ENCODE data around the gene ALG2. TPM values are rescaled to one million over a fixed set of nuclear protein-coding genes. Genes with fewer than 3 reads are reported as not detected.

Gene ALG2
- total and polyA plus RNA-seq, 2 of the 13 experiments (the other 11 are each of a cell fraction or from before 2014, with no cell fraction given): 46.2 to 49.0 TPM

DNA sequence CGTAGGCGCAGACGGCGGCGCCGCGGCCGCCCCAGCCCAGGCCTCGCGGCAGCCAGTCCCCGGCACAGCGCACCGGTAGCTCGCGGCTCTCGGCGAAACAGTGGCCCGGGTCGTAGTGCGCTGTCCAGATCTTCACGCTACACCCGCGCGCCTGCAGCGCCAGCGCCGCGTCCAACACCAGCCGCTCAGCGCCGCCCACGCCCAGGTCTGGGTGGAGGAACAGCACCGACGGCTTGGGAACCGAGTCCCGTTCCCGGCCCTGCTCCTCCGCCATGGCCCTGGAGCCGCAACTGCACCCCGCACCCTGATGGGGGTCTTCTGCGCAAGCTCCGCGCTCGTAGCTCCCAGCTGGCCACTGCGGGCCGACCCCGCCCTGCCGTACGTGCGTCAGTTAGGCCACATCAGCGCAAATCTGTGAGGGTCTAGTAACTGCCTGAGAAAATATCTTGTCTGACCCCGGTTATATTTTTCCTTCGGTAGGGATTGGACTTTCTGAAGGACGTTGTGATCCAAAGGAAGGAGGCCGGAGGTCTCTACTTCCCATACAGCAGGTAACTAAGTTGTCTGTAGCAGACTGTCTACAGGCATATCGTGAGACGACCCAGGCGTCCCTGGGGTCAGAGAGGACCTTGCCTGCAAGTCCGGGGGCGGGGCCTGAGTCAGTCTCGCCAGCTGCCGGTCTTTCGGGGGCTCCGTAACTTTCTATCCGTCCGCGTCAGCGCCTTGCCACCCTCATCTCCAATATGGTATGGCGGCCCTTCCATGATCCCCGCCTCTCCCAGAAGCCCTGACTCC, at the start of gene ALG2, which contains the start of gene SEC61B (continued):
- TF ChIP-seq, protein P1, sequence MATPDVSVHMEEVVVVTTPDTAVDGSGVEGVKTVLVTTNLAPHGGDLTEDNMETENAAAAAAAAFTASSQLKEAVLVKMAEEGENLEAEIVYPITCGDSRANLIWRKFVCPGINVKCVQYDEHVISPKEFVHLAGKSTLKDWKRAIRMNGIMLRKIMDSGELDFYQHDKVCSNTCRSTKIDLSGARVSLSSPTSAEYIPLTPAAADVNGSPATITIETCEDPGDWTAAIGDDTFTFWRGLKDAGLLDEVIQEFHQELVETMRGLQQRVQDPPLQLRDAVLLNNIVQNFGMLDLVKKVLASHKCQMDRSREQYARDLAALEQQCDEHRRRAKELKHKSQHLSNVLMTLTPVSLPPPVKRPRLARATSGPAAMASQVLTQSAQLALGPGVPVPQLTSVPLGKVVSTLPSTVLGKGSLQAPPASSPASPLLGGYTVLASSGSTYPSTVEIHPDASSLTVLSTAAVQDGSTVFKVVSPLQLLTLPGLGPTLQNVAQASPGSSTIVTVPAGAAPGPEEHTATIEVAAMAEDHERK (CRISPR knock-in tag; IDR thresholded peaks at IDR 0.05; ENCODE audit: low read depth): peak; percentile 94
- TF ChIP-seq, protein P2, sequence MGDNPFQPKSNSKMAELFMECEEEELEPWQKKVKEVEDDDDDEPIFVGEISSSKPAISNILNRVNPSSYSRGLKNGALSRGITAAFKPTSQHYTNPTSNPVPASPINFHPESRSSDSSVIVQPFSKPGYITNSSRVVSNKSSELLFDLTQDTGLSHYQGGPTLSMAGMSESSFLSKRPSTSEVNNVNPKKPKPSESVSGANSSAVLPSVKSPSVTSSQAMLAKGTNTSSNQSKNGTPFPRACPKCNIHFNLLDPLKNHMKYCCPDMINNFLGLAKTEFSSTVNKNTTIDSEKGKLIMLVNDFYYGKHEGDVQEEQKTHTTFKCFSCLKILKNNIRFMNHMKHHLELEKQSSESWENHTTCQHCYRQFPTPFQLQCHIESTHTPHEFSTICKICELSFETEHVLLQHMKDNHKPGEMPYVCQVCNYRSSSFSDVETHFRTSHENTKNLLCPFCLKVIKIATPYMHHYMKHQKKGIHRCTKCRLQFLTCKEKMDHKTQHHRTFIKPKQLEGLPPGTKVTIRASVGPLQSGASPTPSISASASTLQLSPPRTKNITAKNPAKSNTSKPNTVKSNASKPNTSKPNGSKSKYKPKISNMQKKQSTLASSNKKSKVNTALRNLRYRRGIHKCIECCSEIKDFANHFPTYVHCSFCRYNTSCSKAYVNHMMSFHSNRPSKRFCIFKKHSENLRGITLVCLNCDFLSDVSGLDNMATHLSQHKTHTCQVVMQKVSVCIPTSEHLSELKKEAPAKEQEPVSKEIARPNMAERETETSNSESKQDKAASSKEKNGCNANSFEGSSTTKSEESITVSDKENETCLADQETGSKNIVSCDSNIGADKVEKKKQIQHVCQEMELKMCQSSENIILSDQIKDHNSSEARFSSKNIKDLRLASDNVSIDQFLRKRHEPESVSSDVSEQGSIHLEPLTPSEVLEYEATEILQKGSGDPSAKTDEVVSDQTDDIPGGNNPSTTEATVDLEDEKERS (CRISPR knock-in tag; IDR thresholded peaks at IDR 0.05): peak; percentile 10
- TF ChIP-seq NAIF1 (CRISPR knock-in tag; IDR thresholded peaks at IDR 0.05; ENCODE audit: borderline replicate concordance) (peak; percentile 62; the same call in 1 of the 2 replicates), HNF4G (IDR thresholded peaks at IDR 0.05; ENCODE audit: borderline replicate concordance, low read depth, low read length) (0 out of 2 replicates have a peak, but pooled peaks have one; percentile 5), HNF4G (CRISPR knock-in tag; IDR thresholded peaks at IDR 0.05; ENCODE audit: borderline replicate concordance, low read depth) (0 out of 2 replicates have a peak, but pooled peaks have one; percentile 18), ZNF121 (CRISPR knock-in tag; IDR thresholded peaks at IDR 0.05) (0 out of 2 replicates have a peak, but pooled peaks have one; percentile 47), MTA1 (CRISPR knock-in tag; IDR thresholded peaks at IDR 0.05; ENCODE audit: borderline replicate concordance) (0 out of 2 replicates have a peak, but pooled peaks have one; percentile 52), YEATS2 (CRISPR knock-in tag; IDR thresholded peaks at IDR 0.05; ENCODE audit: borderline replicate concordance) (peak; percentile 89), ZNF550 (CRISPR knock-in tag; IDR thresholded peaks at IDR 0.05; ENCODE audit: borderline replicate concordance) (no peak), BRD4 (CRISPR knock-in tag; IDR thresholded peaks at IDR 0.05) (peak; percentile 81)
- TF ChIP-seq, protein P3, sequence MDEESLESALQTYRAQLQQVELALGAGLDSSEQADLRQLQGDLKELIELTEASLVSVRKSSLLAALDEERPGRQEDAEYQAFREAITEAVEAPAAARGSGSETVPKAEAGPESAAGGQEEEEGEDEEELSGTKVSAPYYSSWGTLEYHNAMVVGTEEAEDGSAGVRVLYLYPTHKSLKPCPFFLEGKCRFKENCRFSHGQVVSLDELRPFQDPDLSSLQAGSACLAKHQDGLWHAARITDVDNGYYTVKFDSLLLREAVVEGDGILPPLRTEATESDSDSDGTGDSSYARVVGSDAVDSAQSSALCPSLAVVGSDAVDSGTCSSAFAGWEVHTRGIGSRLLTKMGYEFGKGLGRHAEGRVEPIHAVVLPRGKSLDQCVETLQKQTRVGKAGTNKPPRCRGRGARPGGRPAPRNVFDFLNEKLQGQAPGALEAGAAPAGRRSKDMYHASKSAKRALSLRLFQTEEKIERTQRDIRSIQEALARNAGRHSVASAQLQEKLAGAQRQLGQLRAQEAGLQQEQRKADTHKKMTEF (CRISPR knock-in tag; IDR thresholded peaks at IDR 0.05): peak; percentile 41; the same call in 1 of the 2 replicates
- TF ChIP-seq, protein P4, sequence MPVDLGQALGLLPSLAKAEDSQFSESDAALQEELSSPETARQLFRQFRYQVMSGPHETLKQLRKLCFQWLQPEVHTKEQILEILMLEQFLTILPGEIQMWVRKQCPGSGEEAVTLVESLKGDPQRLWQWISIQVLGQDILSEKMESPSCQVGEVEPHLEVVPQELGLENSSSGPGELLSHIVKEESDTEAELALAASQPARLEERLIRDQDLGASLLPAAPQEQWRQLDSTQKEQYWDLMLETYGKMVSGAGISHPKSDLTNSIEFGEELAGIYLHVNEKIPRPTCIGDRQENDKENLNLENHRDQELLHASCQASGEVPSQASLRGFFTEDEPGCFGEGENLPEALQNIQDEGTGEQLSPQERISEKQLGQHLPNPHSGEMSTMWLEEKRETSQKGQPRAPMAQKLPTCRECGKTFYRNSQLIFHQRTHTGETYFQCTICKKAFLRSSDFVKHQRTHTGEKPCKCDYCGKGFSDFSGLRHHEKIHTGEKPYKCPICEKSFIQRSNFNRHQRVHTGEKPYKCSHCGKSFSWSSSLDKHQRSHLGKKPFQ (CRISPR knock-in tag; IDR thresholded peaks at IDR 0.05; ENCODE audit: insufficient replicate concordance): no peak
- TF ChIP-seq, protein P5, sequence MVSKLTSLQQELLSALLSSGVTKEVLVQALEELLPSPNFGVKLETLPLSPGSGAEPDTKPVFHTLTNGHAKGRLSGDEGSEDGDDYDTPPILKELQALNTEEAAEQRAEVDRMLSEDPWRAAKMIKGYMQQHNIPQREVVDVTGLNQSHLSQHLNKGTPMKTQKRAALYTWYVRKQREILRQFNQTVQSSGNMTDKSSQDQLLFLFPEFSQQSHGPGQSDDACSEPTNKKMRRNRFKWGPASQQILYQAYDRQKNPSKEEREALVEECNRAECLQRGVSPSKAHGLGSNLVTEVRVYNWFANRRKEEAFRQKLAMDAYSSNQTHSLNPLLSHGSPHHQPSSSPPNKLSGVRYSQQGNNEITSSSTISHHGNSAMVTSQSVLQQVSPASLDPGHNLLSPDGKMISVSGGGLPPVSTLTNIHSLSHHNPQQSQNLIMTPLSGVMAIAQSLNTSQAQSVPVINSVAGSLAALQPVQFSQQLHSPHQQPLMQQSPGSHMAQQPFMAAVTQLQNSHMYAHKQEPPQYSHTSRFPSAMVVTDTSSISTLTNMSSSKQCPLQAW (CRISPR knock-in tag; IDR thresholded peaks at IDR 0.05): peak; percentile 65; the same call in 1 of the 2 replicates

All from HepG2 (cell line).